Measurements from ENCODE around the gene ZSCAN20. TPM values are rescaled to one million over a fixed set of nuclear protein-coding genes. Genes with fewer than 3 reads are reported as not detected.
A peak's percentile ranks its signal among the peaks of the same experiment; 100 is the strongest.

ZSCAN20 gene
- polyA plus RNA-seq, 1 donor (not counting 4 experiments of a cell fraction or from before 2014, with no cell fraction given) = 3.1 TPM

- Histone ChIP-seq H4K20me1 (ENCODE audit: control insufficient read depth, extremely low read depth, insufficient read depth, low read length) (no peaks in the 10 kb centered on the region), H3K4me3 (ENCODE audit: control insufficient read depth in 2 of 3, extremely low read depth in 1 of 3, insufficient read depth in 2 of 3, low read depth in 1 of 3, low read length in 3 of 3) (no peak overlapping the region), H2AFZ (ENCODE audit: control insufficient read depth, low read length) (no peak overlapping the region), H3K9ac (ENCODE audit: control insufficient read depth, extremely low read depth, insufficient read depth, low read length) (no peak overlapping the region), H3K79me2 (ENCODE audit: control insufficient read depth, insufficient read depth, low read length) (no peaks in the 10 kb centered on the region), H3K9me1 (ENCODE audit: control insufficient read depth, extremely low read depth, insufficient read depth, low read length) (no peaks in the 10 kb centered on the region), H3K27ac (ENCODE audit: control insufficient read depth, insufficient read depth, low read length) (no peak overlapping the region), H3K9me3 (ENCODE audit: control insufficient read depth, low read depth, low read length) (no peaks in the 10 kb centered on the region), H3K4me2 (ENCODE audit: control insufficient read depth, extremely low read depth, insufficient read depth, low read depth, low read length) (no peak overlapping the region), H3K36me3 (ENCODE audit: control insufficient read depth in 2 of 2, extremely low read depth in 1 of 2, insufficient read depth in 2 of 2, low read length in 2 of 2) (no peaks in the 10 kb centered on the region), H3K4me1 (ENCODE audit: control insufficient read depth, extremely low read depth, insufficient read depth, low read length) (peaks cover 56% of the 10 kb centered on the region), H3K27me3 (ENCODE audit: control insufficient read depth, extremely low read depth, insufficient read depth, low read length) (no peaks in the 10 kb centered on the region)
- dilution Hi-C loops (cut with MboI; ENCODE audit: extremely low pct_ligation_motif_present, low sequenced_read_pairs) = no loop called here
- FAIRE-seq (no peak), DNase-seq (ENCODE audit: low read depth, low spot score) (no peak)
- TF ChIP-seq EZH2 (IDR thresholded peaks at IDR 0.05; ENCODE audit: low read length) (no peak), CTCF (optimal IDR thresholded peaks at IDR 0.05 in 1 of 3, IDR thresholded peaks at IDR 0.05 in 1 of 3, conservative IDR thresholded peaks at IDR 0.05 in 1 of 3; ENCODE audit: extremely low read depth in 1 of 3, insufficient read depth in 2 of 3, low read length in 3 of 3) (no peak)
Measured at GRCh38 chr1:33443705-33444180, 28.7 kb upstream of the ZSCAN20 start.

GRCh38 chr1:33445108-33445507 lies 27.3 kb upstream of the ZSCAN20 start:
- H3K9me1 ChIP-seq (ENCODE audit: control insufficient read depth, extremely low read depth, insufficient read depth, low read length) = no peaks in the 10 kb centered on the region
- H4K20me1 ChIP-seq (ENCODE audit: control insufficient read depth, extremely low read depth, insufficient read depth, low read length) = no peaks in the 10 kb centered on the region
- DNase-seq (ENCODE audit: low read depth, low spot score) (no peak), FAIRE-seq (peak; percentile 41)
- no peak overlapping the region for H3K27ac ChIP-seq (ENCODE audit: control insufficient read depth, insufficient read depth, low read length)
- H3K4me1 ChIP-seq (ENCODE audit: control insufficient read depth, extremely low read depth, insufficient read depth, low read length) = peaks cover 45% of the 10 kb centered on the region
- H3K9me3 ChIP-seq (ENCODE audit: control insufficient read depth, low read depth, low read length) = no peaks in the 10 kb centered on the region
- no peaks in the 10 kb centered on the region for H3K36me3 ChIP-seq (ENCODE audit: control insufficient read depth in 2 of 2, extremely low read depth in 1 of 2, insufficient read depth in 2 of 2, low read length in 2 of 2)
- H3K4me3 ChIP-seq (ENCODE audit: control insufficient read depth in 2 of 3, extremely low read depth in 1 of 3, insufficient read depth in 2 of 3, low read depth in 1 of 3, low read length in 3 of 3) = no peak overlapping the region
- no peak overlapping the region for H3K9ac ChIP-seq (ENCODE audit: control insufficient read depth, extremely low read depth, insufficient read depth, low read length)
- H3K79me2 ChIP-seq (ENCODE audit: control insufficient read depth, insufficient read depth, low read length) = no peaks in the 10 kb centered on the region
- H3K4me2 ChIP-seq (ENCODE audit: control insufficient read depth, extremely low read depth, insufficient read depth, low read depth, low read length) = no peak overlapping the region
- H3K27me3 ChIP-seq (ENCODE audit: control insufficient read depth, extremely low read depth, insufficient read depth, low read length) = no peaks in the 10 kb centered on the region
- dilution Hi-C loops (cut with MboI; ENCODE audit: extremely low pct_ligation_motif_present, low sequenced_read_pairs) = no loop called here
- TF ChIP-seq CTCF (optimal IDR thresholded peaks at IDR 0.05 in 1 of 3, IDR thresholded peaks at IDR 0.05 in 1 of 3, conservative IDR thresholded peaks at IDR 0.05 in 1 of 3; ENCODE audit: extremely low read depth in 1 of 3, insufficient read depth in 2 of 3, low read length in 3 of 3) (no peak), EZH2 (IDR thresholded peaks at IDR 0.05; ENCODE audit: low read length) (no peak)
- H2AFZ ChIP-seq (ENCODE audit: control insufficient read depth, low read length) = no peak overlapping the region

Measured in keratinocyte (primary cell).